ENCODE data around the gene MYO16. TPM values are rescaled to one million over a fixed set of nuclear protein-coding genes. Genes with fewer than 3 reads are reported as not detected.

Gene MYO16
- total RNA-seq, 1 donor from 2014 or later, result not detected

GRCh38 chr13:109233293-109233692 is 603.9 kb downstream of the MYO16 start:
- Histone ChIP-seq H3K4me3 (ENCODE audit: low read depth, low read length) (no peak overlapping the region), H3K36me3 (ENCODE audit: control insufficient read depth, insufficient read depth, low read length) (no peaks in the 10 kb centered on the region), H3K27me3 (ENCODE audit: control insufficient read depth, insufficient read depth, low read length) (no peaks in the 10 kb centered on the region)
- no peak for FAIRE-seq
- no peak for TF ChIP-seq CTCF (IDR thresholded peaks at IDR 0.05; ENCODE audit: insufficient read depth, low read length, severe bottlenecking)
- no peak for DNase-seq (ENCODE audit: low read depth)

- TF ChIP-seq CTCF (IDR thresholded peaks at IDR 0.05; ENCODE audit: insufficient read depth, low read length, severe bottlenecking), result no peak
- peak; percentile 91 for DNase-seq (ENCODE audit: low read depth)
- H3K4me3 ChIP-seq (ENCODE audit: low read depth, low read length), result no peak overlapping the region
- no peaks in the 10 kb centered on the region for H3K27me3 ChIP-seq (ENCODE audit: control insufficient read depth, insufficient read depth, low read length)
- no peaks in the 10 kb centered on the region for H3K36me3 ChIP-seq (ENCODE audit: control insufficient read depth, insufficient read depth, low read length)
- FAIRE-seq, result peak; percentile 83
Measured at GRCh38 chr13:109235901-109236300, 606.5 kb downstream of the MYO16 start.

GRCh38 chr13:109241160-109241559 is 611.7 kb downstream of the MYO16 start:
- FAIRE-seq, result no peak
- no peak overlapping the region for H3K4me3 ChIP-seq (ENCODE audit: low read depth, low read length)
- no peak for DNase-seq (ENCODE audit: low read depth)
- H3K36me3 ChIP-seq (ENCODE audit: control insufficient read depth, insufficient read depth, low read length), result no peaks in the 10 kb centered on the region
- no peak for TF ChIP-seq CTCF (IDR thresholded peaks at IDR 0.05; ENCODE audit: insufficient read depth, low read length, severe bottlenecking)
- no peaks in the 10 kb centered on the region for H3K27me3 ChIP-seq (ENCODE audit: control insufficient read depth, insufficient read depth, low read length)

GRCh38 chr13:109243311-109243951 is 614.0 kb downstream of the MYO16 start:
- FAIRE-seq, result no peak
- no peaks in the 10 kb centered on the region for H3K36me3 ChIP-seq (ENCODE audit: control insufficient read depth, insufficient read depth, low read length)
- H3K4me3 ChIP-seq (ENCODE audit: low read depth, low read length), result no peak overlapping the region
- DNase-seq (ENCODE audit: low read depth), result peak; percentile 79
- no peak for TF ChIP-seq CTCF (IDR thresholded peaks at IDR 0.05; ENCODE audit: insufficient read depth, low read length, severe bottlenecking)
- H3K27me3 ChIP-seq (ENCODE audit: control insufficient read depth, insufficient read depth, low read length), result no peaks in the 10 kb centered on the region

- Histone ChIP-seq H3K27me3 (ENCODE audit: control insufficient read depth, insufficient read depth, low read length) (no peaks in the 10 kb centered on the region), H3K36me3 (ENCODE audit: control insufficient read depth, insufficient read depth, low read length) (no peaks in the 10 kb centered on the region), H3K4me3 (ENCODE audit: low read depth, low read length) (no peak overlapping the region)
- TF ChIP-seq CTCF (IDR thresholded peaks at IDR 0.05; ENCODE audit: insufficient read depth, low read length, severe bottlenecking), result no peak
- DNase-seq (ENCODE audit: low read depth) (no peak), FAIRE-seq (no peak)
Measured at GRCh38 chr13:109244566-109244965, 615.2 kb downstream of the MYO16 start.

- H3K4me3 ChIP-seq (ENCODE audit: low read depth, low read length), result no peak overlapping the region
- FAIRE-seq, result no peak
- no peaks in the 10 kb centered on the region for H3K27me3 ChIP-seq (ENCODE audit: control insufficient read depth, insufficient read depth, low read length)
- DNase-seq (ENCODE audit: low read depth), result no peak
- TF ChIP-seq CTCF (IDR thresholded peaks at IDR 0.05; ENCODE audit: insufficient read depth, low read length, severe bottlenecking), result no peak
- no peaks in the 10 kb centered on the region for H3K36me3 ChIP-seq (ENCODE audit: control insufficient read depth, insufficient read depth, low read length)
Measured at GRCh38 chr13:109246001-109246400, 616.6 kb downstream of the MYO16 start.
